ENCODE results near the gene DEFB132.

The DEFB132 gene

GRCh38 chr20:259981-260380, 2.5 kb downstream of the DEFB132 start:
- in situ Hi-C loops (cut with HindIII; ENCODE audit: low sequenced_read_pairs) = no loop called here

GRCh38 chr20:263701-264100, 6.2 kb downstream of the DEFB132 start:
- in situ Hi-C loops (cut with HindIII; ENCODE audit: low sequenced_read_pairs) = no loop called here

- in situ Hi-C loops (cut with HindIII; ENCODE audit: low sequenced_read_pairs) = no loop called here
Measured at GRCh38 chr20:266596-267562, 9.4 kb downstream of the DEFB132 start.

GRCh38 chr20:270517-270916, 13.0 kb downstream of the DEFB132 start:
- in situ Hi-C loops (cut with HindIII; ENCODE audit: low sequenced_read_pairs) = no loop called here

- in situ Hi-C loops (cut with HindIII; ENCODE audit: low sequenced_read_pairs) = no loop called here
Measured at GRCh38 chr20:271069-271468, 13.5 kb downstream of the DEFB132 start.

- in situ Hi-C loops (cut with HindIII; ENCODE audit: low sequenced_read_pairs) = no loop called here
Measured at GRCh38 chr20:271528-271927, 14.0 kb downstream of the DEFB132 start.

- in situ Hi-C loops (cut with HindIII; ENCODE audit: low sequenced_read_pairs) = no loop called here
Measured at GRCh38 chr20:272718-273117, 15.2 kb downstream of the DEFB132 start.

GRCh38 chr20:273884-274283, 16.4 kb downstream of the DEFB132 start:
- in situ Hi-C loops (cut with HindIII; ENCODE audit: low sequenced_read_pairs) = no loop called here

- in situ Hi-C loops (cut with HindIII; ENCODE audit: low sequenced_read_pairs) = no loop called here
Measured at GRCh38 chr20:275791-276190, 18.3 kb downstream of the DEFB132 start.

- in situ Hi-C loops (cut with HindIII; ENCODE audit: low sequenced_read_pairs) = no loop called here
Measured at GRCh38 chr20:276620-277495, 19.3 kb downstream of the DEFB132 start.

- in situ Hi-C loops (cut with HindIII; ENCODE audit: low sequenced_read_pairs) = no loop called here
Measured at GRCh38 chr20:277496-277781, 19.9 kb downstream of the DEFB132 start.

GRCh38 chr20:278181-278580, 20.7 kb downstream of the DEFB132 start:
- in situ Hi-C loops (cut with HindIII; ENCODE audit: low sequenced_read_pairs) = no loop called here

GRCh38 chr20:278607-279571, 21.4 kb downstream of the DEFB132 start:
- in situ Hi-C loops (cut with HindIII; ENCODE audit: low sequenced_read_pairs) = no loop called here

GRCh38 chr20:284172-284571, 26.6 kb downstream of the DEFB132 start:
- in situ Hi-C loops (cut with HindIII; ENCODE audit: low sequenced_read_pairs) = no loop called here

- in situ Hi-C loops (cut with HindIII; ENCODE audit: low sequenced_read_pairs) = no loop called here
Measured at GRCh38 chr20:286508-286907, 29.0 kb downstream of the DEFB132 start.

- in situ Hi-C loops (cut with HindIII; ENCODE audit: low sequenced_read_pairs) = no loop called here
Measured at GRCh38 chr20:288956-289692, 31.6 kb downstream of the DEFB132 start.

GRCh38 chr20:289693-290083, 32.2 kb downstream of the DEFB132 start:
- in situ Hi-C loops (cut with HindIII; ENCODE audit: low sequenced_read_pairs) = no loop called here

GRCh38 chr20:290084-290831, 32.7 kb downstream of the DEFB132 start, which contains the start of gene C20orf96:
TSS of gene C20orf96 (minus strand) at chr20:290750. CDS start at chr20:290610, 140 bp downstream.
- in situ Hi-C loops (cut with HindIII; ENCODE audit: low sequenced_read_pairs) = no loop called here

- in situ Hi-C loops (cut with HindIII; ENCODE audit: low sequenced_read_pairs) = no loop called here
Measured at GRCh38 chr20:294602-295001, 37.1 kb downstream of the DEFB132 start.

All from DLD1 (cell line).